ENCODE data around the gene OTOP3.

The OTOP3 gene

DNA sequence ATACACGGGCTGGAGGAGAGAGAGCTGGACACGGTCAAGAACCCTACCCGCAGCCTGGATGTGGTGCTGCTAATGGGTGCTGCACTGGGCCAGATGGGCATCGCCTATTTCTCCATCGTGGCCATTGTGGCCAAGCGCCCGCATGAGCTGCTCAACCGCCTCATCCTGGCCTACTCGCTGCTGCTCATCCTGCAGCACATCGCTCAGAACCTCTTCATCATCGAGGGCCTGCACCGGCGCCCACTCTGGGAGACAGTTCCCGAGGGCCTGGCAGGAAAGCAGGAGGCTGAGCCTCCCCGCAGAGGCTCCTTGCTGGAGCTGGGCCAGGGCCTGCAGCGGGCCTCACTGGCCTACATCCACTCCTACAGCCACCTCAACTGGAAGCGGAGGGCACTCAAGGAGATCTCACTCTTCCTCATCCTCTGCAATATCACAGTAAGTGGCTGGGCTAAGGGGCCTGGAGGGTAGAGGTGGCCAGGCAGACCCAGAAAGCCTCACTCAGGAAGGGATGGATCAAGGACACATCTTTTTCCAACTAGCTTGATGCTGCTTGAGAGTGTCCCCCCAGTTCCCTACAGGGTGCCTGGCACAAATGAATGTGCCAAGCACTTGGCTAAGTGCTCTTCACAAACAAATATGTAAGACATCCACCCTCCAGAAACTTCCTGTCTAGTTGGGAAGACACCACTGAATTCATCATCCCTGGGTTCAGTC, 11.5 kb downstream of the OTOP3 start:
- TF ChIP-seq, protein P1, sequence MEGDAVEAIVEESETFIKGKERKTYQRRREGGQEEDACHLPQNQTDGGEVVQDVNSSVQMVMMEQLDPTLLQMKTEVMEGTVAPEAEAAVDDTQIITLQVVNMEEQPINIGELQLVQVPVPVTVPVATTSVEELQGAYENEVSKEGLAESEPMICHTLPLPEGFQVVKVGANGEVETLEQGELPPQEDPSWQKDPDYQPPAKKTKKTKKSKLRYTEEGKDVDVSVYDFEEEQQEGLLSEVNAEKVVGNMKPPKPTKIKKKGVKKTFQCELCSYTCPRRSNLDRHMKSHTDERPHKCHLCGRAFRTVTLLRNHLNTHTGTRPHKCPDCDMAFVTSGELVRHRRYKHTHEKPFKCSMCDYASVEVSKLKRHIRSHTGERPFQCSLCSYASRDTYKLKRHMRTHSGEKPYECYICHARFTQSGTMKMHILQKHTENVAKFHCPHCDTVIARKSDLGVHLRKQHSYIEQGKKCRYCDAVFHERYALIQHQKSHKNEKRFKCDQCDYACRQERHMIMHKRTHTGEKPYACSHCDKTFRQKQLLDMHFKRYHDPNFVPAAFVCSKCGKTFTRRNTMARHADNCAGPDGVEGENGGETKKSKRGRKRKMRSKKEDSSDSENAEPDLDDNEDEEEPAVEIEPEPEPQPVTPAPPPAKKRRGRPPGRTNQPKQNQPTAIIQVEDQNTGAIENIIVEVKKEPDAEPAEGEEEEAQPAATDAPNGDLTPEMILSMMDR (IDR thresholded peaks at IDR 0.05; ENCODE audit: low read depth, low read length), result no peak

DNA sequence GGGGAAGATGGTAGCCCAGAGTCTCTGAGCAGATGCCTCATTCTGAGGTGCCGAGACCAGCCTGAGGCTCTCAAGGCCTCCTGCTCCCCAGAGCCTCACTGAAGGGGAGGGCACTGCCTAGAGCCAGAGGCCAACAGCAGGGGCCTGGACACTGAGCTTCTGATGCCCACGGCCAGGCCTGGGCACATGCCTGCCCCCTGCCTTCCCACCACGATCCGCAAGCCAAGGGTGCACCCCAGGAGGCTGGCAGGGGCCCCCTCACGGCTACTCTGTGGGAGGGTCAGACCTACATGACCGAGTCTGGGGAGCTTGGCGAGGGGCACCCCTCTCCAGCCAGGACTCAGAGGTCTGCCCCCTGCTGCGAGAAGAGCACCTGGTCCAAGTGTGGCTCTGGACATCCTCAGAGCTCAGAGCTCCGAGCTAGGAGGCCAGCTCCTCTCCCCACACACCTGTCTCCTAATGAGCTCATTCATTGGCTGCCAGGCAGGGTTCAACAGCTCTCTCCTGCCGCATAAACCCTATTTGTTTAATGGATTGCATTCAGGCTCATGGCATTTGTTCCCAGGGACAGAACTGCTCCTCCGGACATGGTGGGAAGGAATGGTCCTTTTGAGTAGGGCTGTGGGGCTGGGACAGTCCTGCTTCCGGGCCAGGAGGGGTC, 13.9 kb downstream of the OTOP3 start:
- TF ChIP-seq, protein P1 (IDR thresholded peaks at IDR 0.05; ENCODE audit: low read depth, low read length), result no peak
- no peak for DNase-seq (ENCODE audit: extremely low read depth, low read depth)

More for the DNA sequence above, 11.5 kb downstream of the OTOP3 start:
- DNase-seq (ENCODE audit: extremely low read depth, low read depth), result no peak

DNA sequence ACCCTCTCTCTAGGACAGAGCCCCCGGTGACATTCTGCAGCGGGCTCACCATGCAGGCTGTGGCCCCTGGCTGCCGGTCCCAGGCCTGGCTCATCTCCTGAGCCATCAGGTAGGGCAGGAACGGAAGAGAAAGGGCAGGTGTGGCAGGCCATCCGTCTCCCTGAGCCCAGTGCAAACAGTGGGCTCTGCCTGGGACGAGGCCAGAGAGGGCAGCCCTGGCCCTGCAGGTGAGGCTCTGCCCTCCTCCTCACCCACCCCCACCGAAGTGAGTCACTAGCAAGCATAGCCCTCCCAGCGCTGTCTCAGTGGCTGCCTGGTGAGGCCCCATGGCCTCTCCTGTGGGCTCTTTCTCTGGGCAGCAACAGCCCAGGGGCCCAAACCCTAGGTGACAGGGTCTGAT, 14.5 kb downstream of the OTOP3 start:
- TF ChIP-seq, protein P1 (IDR thresholded peaks at IDR 0.05; ENCODE audit: low read depth, low read length), result no peak
- no peak for DNase-seq (ENCODE audit: extremely low read depth, low read depth)

DNA sequence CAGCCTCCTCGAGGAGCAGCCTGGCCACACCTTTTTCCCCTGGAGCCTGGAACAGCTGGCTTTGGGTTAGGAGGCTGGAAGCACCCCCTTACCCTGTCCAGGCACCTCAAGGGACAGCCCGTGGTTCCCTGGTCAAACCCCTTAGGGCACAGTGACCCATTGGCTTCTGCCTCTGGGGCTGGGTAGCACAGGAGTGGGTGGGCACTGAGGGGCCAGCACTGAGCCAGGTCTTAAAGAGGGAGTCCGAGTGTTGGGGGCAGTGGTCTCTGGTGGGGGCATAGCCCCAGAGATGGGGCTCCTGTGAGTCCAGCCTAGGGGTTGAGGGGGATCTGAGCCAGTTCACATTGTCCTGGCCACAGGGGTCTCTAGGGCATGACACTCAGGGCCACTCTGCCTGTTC, 15.4 kb downstream of the OTOP3 start:
- DNase-seq (ENCODE audit: extremely low read depth, low read depth), result no peak
- TF ChIP-seq, protein P1 (IDR thresholded peaks at IDR 0.05; ENCODE audit: low read depth, low read length), result no peak

DNA sequence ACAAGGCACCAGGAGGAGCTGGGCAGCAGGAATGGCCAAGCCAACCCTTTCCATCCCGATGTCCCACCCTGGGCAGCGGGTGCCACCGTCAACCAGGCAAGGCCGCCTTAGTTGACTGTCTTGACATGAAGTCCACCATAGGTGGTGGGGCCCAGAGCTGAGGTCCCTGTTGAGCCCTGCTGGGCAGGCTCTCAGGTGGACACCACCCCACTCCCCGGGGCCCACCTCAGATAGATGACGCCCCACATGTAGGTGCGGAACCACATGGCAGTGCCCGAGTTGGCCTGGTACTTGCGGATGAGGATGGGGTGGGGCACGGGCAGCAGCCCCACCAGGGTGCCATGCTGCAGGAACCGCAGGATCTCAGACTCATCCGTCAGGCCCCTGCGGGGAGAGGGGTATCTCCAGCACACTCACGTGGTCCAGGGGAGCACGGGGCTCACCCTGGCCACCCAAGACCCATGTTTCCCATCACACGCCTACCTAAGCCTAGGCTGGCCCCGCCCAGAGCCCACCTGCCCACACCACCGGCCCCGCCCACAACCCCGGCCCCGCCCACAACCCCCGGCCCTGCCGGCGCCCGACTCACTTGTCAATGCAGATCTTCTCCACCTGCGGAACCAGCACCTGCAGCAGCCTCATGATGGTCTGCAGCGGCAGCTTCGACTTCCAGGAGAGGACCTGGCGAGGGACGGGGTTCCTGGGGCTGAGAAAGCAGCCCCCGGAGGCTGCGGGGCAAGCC, 16.2 kb downstream of the OTOP3 start:
- DNase-seq (ENCODE audit: extremely low read depth, low read depth), result no peak
- TF ChIP-seq, protein P1 (IDR thresholded peaks at IDR 0.05; ENCODE audit: low read depth, low read length), result no peak

DNA sequence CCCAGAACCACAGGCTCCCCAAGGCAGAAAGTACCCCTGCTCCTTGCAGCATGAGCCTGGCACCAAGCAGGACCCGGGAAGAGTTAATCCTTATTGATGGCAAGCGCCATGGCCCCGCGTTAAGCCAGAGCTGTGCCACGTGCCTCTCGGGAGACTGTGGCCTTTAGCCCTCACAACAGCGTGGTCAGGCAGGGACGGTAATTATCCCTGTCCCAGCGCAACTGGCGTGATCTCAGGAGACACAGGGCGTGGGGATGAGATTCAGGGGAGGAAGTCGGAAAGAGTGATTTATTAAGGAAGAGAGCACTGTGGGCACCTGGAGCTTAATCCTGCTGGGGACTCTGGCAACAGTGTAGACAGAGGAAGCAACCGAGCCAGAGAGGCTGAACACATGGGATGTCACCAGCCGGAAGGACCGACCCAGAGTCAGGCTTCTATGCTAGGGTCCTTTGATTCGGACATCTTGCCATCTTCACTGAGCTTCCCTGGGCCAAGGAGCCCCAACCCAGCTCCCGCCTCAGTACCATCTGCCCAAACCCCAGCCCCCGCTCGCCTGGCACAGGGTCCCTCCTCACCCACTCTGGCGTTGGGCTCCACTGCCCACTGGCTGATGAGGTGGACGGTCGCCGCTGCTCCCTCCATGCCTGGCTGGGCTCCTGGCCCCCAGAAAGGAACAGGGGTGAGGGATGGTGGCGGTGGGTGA, 16.9 kb downstream of the OTOP3 start:
- DNase-seq (ENCODE audit: extremely low read depth, low read depth), result no peak
- TF ChIP-seq, protein P1 (IDR thresholded peaks at IDR 0.05; ENCODE audit: low read depth, low read length), result no peak

Measured in AG09319 (cell line).